Neural crest cell (in vitro differentiated cells): ENCODE results near the gene NTPCR. TPM values are rescaled to one million over a fixed set of nuclear protein-coding genes. Genes with fewer than 3 reads are reported as not detected.

Source experiments
- DNase-seq: peaks from one replicate; pipeline ENCODE4 v3.0.0; 2021; ENCODE audit warnings: low read depth, mixed read lengths, low spot score
- H3K27ac Mint-ChIP-seq: one replicate; pipeline ENCODE4 v1.8.0; 2021; ENCODE audit warnings: mild to moderate bottlenecking, mixed read lengths; ENCODE audit not compliant: unreplicated experiment
- H3K27me3 Mint-ChIP-seq: 2 replicates; pipeline ENCODE4 v1.8.0; 2021; ENCODE audit warnings: low read depth, mild to moderate bottlenecking, mixed read lengths
- H3K36me3 Mint-ChIP-seq: 2 replicates; pipeline ENCODE4 v1.8.0; 2021; ENCODE audit warnings: low read depth, mild to moderate bottlenecking, mixed read lengths
- H3K4me1 Mint-ChIP-seq: 2 replicates; pipeline ENCODE4 v1.8.0; 2021; ENCODE audit warnings: mixed read lengths
- H3K4me3 Mint-ChIP-seq: one replicate; pipeline ENCODE4 v1.8.0; 2021; ENCODE audit warnings: mild to moderate bottlenecking, mixed read lengths
- H3K9me3 Mint-ChIP-seq: 2 replicates; pipeline ENCODE4 v1.8.0; 2021; ENCODE audit warnings: mixed read lengths
- CTCF ChIP-seq: fragments of 200-600 bp; sonication (generic); conservative IDR thresholded peaks from 2 replicates; pipeline ENCODE4 v1.5.0; 2021; ENCODE audit warnings: antibody characterized with exemption, mild to moderate bottlenecking
- total RNA-seq: library from RNA; stranded (reverse); gene quantifications from 2 replicates; pipeline ENCODE4 v1.2.1, GENCODE V29; 2021

NTPCR gene
- total RNA-seq, 1 donor from 2014 or later: 55.5 TPM

DNA sequence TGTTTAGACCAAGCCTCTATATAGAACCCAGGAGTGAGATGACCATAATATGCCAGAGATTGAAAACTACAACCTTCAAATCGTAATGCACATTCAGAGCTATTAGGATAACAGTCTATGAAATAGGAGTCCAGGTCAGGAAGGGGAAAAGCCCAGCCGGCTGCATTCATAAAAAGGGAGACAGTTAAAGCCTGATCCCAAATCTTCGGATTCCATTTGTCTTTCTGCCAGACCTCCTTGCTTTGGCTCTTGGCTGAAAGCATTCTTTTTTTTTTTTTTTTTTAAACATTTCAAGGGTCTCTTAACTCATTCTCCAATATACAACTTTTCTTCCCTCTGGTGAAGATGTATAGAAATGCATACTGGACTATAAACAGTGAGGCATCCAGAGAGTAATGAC, 81.1 kb downstream of the NTPCR start:
- H3K4me3 Mint-ChIP-seq: no peak overlapping the region
- no peak for DNase-seq
- no peaks in the 10 kb centered on the region for H3K27me3 Mint-ChIP-seq
- H3K4me1 Mint-ChIP-seq: peaks cover 26% of the 10 kb centered on the region
- TF ChIP-seq CTCF: no peak
- H3K9me3 Mint-ChIP-seq: peaks cover 3% of the 10 kb centered on the region
- no peaks in the 10 kb centered on the region for H3K36me3 Mint-ChIP-seq
- H3K27ac Mint-ChIP-seq: no peak overlapping the region

DNA sequence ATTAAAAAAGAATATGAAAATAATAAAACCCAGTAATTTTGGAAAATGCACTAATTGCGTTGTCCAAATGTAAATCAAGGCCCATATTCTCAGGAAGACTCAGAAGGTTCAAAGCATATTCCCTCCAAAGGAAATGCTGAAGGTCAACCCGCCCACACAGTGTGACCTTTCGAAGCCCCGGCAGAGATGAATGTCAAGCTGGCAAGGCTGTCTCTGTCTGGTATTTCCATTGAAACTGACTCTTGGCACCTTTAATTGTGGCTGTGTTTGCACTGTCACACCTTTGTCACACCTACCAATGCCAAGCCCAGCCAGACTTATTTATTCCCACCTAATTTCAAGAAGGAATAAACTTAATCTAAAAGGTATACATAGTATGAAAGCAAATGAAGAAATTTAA, 82.5 kb downstream of the NTPCR start:
- no peak for TF ChIP-seq CTCF
- no peak overlapping the region for H3K27ac Mint-ChIP-seq
- no peak for DNase-seq
- H3K4me3 Mint-ChIP-seq: no peak overlapping the region
- peaks cover 29% of the 10 kb centered on the region for H3K4me1 Mint-ChIP-seq
- H3K9me3 Mint-ChIP-seq: peaks cover 3% of the 10 kb centered on the region
- no peaks in the 10 kb centered on the region for H3K27me3 Mint-ChIP-seq
- no peaks in the 10 kb centered on the region for H3K36me3 Mint-ChIP-seq

GRCh38 chr1:233033361-233033760, 83.0 kb downstream of the NTPCR start:
- TF ChIP-seq CTCF: no peak
- Mint-ChIP-seq H3K36me3 (no peaks in the 10 kb centered on the region), H3K9me3 (peaks cover 3% of the 10 kb centered on the region), H3K4me3 (no peak overlapping the region), H3K4me1 (peaks cover 32% of the 10 kb centered on the region), H3K27ac (no peak overlapping the region), H3K27me3 (no peaks in the 10 kb centered on the region)
- no peak for DNase-seq

Other genes with a start within 250 kb of the NTPCR start
- gene MAP10, start 145.2 kb upstream of the NTPCR start, total RNA-seq: 1.9 and 2.0 TPM in 2 replicates